Stimulated activated CD8-positive, alpha-beta memory T cell treated with anti-CD3 and anti-CD28 coated beads, Interleukin-7, amount 100 ng/mL, for 1 hour (primary cell): ENCODE measurements around the gene RGPD4.
"Not testable (repeated sequence)": the region's sequence is repeated elsewhere in the genome, so short reads cannot be mapped to it uniquely, and the experiment has no call there.

ENCODE experiments used
- DNase-seq, 2 donors: peaks; one replicate each; pipeline ENCODE4 v3.0.0-alpha.2; 2020; ENCODE audit warnings: low read depth in 2 of 2

RGPD4 gene

DNA sequence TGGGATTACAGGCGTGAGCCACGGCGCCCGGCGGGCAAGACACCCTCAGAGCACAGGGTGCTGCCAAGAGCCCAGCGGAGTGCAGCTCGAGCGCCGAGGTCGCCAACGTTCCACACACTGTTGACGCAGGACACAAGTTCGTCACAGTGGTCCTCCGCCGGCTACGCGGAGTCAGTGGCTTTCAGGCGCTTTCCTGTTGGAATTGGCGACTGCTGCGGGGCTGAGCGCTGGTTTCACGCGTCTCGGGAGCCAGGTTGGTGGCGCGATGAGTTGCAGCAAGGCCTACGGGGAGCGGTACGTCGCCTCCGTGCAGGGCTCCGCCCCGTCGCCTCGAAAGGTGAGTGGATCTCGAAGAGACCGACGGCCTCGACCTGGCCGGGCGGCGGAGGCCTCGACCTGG, at the start of gene RGPD4:
Gene RGPD4, plus strand, starts transcription at position 144 of the 400 bp plus-strand sequence. Its CDS starts 122 bp downstream, at position 266.
- DNase-seq, result not testable (repeated sequence)

DNA sequence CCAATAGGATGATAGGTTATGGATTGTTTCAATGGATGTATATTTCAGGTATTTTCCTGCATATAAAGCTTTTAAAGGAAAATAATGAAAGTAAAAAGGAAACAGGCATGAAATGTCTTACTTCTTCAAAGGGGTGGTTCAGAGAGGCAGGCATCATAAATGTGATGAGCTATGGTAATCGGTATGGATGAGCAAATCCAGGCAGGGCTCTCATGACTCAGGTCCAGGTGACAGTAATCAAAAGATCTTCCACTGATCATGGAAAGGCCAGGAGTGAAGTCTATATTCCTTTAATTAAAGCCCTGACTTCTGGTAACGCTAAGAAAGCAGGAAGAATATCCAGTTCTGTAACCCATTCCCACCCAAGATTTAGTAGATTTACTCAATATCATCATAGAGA, 48.7 kb upstream of the RGPD4 start:
- no peak for DNase-seq

GRCh38 chr2:107785756-107786155, 40.9 kb upstream of the RGPD4 start:
- no peak for DNase-seq

DNA sequence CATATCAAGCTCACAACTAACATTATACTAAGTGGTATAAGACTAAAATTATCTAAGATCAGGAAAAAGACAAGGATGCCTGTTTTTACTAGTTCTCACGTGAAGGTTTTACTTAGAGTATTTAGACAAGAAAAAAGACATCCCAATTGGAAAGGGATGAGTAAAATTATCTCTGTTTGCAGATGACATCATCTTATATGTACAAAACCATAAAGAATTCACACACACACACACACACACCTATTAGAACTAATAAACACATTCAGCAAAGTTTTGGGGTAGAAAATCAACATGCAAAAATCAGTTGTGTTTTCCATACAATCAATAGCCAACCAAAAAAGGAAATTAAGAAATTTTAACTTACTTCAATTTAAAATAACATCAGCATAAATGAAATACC, 35.9 kb upstream of the RGPD4 start:
- DNase-seq, result no peak

GRCh38 chr2:107801498-107801897, 25.2 kb upstream of the RGPD4 start:
- no peak for DNase-seq

GRCh38 chr2:107804608-107805498, 21.8 kb upstream of the RGPD4 start:
- DNase-seq, result no peak

DNA sequence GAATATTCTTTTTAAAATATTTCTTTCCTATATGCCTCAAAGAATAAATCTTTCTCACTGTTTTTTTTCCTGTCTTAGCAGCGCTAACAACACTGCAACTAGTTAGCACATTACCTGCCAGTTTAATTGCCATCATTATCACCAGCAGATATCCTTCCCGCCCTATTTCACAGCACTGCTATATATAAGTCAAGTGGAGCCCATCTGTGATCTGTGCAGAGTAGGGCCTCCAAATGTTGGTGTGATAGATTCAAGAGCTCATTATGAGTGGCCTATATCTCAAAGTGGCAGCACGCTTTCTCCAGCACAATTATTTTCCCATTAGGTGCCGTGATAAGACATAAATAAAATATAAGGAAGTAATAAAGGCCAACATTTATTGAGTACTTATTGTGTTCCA, 19.8 kb upstream of the RGPD4 start:
- no peak for DNase-seq

DNA sequence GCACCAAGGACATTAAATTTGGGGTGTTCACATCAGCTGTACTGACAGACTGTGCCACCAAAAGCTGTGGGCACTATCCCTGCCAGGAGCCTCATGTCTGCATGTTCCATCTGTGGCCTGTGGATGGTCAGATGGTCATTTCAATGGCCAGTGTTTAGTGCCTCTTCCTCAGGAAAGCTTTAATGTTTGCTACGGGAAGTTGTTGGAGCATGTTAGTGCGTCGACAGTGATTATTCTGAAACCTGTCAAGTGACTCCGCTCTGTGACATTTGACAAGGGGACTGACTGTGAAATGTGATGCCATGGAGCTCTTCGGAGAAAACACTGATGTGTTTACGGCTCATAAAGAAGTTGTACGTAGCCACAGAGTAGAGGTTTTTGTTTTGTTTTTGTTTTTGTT, 18.7 kb upstream of the RGPD4 start:
- no peak for DNase-seq

DNA sequence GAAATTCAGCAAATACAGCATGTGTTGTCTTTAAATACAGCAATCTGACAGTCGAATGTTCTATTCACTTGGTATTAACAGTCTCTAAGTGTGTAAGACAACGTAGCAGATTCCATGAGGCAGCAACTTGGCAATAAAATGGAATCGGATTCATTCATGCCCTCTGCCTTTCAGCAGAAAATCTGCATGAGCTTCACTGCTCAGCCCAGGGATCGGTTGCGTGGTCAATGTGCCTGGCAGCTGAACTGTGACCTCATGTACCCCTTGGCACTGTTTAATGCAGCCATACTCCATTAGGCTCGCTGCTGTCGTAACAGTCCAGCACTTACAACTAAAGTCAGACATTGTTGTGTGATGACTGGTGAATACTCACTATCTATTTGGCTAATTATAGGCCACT, 17.7 kb upstream of the RGPD4 start:
- no peak for DNase-seq

DNA sequence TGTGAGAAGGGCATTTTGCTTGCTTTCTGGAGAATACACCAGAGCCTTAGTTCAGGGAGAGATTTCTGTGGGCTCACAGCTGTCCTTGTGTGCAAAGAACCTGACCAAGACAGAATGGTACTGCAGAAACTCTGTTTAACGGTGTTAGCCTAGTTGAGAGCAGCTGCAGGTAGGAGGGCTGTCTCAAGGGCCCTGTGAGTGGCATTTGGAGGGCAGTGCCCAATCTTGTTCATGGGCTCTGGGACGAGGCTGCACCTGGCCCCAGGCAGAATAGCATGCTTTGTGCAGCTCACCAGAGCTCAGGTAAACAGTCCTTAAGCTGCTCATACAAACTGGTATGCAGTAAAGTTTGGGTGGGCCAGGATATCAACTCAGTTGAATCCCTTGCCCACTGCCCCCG, 16.9 kb upstream of the RGPD4 start:
- no peak for DNase-seq

GRCh38 chr2:107810734-107811133, 16.0 kb upstream of the RGPD4 start:
- DNase-seq, result no peak

DNA sequence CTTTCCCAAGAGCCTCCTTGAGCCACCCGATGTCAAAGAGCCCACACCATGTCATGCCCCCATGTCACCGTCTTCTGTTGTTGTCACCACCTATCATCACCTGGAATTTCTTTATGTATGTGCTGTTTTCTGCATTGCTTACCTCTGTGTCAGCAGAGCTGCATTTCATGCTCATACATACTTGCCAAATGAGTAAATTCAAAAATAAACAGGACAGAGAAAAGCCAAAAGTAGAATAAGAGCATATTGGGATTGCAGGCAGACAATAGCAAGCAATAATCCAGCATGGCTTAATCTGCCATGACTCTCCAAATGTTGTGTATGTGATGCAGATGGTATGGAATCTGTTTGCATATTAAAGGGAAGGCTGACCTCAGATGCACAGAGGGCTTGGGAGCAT, 15.3 kb upstream of the RGPD4 start:
- DNase-seq, result no peak

DNA sequence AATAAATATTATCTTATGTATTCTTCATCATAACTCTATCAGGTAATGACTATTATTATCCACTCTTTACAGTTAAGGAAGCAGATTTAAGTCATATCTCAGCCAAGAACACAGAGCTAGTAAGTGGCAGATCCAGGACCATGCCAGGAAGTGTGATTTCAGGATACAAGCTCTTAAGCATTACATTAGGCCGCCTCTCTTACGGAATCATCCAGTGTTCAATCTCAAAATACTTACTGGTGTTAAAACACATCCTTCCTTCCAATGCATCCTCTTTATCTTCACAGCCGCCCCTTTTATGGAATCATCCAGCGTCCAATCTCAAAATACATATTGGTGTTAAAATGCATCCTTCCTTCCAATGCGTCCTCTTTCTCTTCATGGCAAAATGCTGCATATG, 14.7 kb upstream of the RGPD4 start:
- DNase-seq, result no peak

GRCh38 chr2:107817378-107817777, 9.3 kb upstream of the RGPD4 start:
- no peak for DNase-seq

DNA sequence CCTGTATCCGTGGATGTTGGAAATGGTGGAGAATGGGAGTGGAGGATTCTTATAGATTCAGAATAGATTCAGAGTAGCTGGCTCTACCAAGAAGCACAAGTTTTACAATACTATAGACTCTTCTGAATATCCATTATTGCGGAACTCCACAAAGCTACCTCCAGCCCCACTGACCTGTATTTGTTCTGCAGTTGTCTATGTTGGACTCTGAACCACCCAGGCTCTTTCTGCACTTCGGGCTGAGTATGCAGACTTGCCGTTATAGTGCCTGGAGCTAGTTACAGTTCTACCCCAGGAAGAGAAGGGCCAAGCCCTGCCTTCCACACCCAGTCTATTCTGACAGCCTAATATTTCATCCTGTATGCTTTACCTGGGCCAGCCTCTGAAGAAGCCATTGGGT, 4.4 kb upstream of the RGPD4 start:
- DNase-seq, result no peak

DNA sequence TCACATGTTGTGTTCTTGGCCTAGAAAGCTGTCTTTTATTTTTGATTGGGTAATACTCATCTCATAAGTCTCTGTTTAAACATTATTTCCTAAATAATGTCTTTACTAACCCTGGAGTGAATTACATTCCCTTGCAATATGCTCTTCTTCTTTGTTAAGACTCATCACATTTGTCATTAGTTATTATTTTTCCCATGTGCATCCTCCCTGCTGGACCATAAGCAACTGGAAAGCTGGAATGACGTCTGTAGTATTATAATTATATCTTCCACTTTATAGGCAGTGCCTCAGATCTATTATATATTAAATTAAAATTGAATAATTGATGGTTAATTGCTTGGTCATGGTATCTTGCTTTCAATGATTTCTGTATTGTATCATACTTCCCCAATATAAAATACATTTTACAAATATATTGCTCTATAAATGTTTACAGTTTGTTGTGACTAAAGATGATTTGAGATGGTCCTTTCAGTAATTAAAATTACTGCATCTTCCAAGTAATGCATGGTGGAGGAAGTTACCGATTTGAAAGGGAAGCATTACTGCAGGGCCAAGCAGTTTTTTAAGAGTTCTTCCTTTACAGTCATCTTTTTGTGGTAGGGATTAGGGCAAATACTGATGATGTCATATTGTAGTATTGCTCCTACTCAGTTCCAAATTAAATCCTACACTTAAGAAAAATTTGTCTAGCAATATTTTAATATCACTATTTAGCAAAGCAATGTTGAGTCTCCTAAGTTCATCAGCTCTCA, 2.1 kb upstream of the RGPD4 start:
- DNase-seq, result no peak

DNA sequence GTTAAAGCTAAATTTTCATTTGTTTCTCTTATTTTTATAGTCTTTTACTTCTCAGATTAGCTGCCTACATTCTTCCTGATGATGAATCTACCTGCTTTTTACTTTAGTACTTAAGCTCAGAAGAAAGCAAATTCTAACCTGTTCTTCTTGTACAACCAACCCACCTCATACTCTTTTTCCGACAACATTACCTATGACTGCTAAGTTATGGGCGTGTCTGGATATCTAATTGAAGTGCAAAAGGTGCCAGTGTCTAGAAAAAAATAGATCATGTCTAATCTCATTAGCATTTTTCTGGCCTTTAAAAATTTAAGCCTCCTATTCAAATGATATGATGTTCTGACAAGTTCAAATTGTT, 1.5 kb upstream of the RGPD4 start:
- DNase-seq, result no peak

DNA sequence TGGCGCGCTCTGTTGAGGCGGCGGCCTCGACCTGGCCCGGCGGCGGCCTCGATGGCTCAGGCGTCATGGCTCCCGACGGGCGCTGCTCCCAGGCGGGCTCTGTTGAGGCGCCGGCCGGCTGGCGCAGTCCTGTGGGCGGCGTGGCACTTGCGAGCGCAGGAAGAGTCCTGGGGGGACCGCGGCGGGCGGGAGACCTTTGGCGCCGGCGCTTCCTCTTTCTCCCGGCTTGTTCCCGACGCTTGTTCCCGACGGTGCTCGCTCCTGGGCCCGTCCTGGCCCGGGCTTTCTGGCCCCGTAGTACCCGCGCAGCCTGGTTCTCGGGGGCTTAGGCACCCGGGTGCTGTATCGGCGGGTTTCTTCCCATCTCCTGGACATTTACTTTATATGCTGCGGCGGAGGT, 2.8 kb downstream of the RGPD4 start:
- DNase-seq, result not testable (repeated sequence)

DNA sequence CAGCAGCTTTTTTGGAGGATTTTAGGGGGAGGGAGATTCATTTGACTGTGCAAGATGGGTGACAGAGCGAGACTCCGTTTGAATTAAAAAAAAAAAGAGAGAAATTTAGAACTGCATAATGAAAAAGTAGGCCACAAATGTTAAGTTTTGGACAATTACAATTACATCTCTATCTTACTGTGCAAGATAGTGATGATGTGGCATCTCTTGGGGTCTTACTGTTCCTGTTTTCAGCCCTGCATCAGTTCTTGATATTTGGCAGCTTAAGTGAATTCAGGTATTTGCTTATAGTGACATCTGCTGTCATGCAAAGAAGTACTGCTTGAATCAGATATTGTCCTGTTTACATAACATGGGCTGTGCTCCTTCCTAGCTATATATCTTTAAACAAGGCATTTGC, 6.5 kb downstream of the RGPD4 start:
- not testable (repeated sequence) for DNase-seq

DNA sequence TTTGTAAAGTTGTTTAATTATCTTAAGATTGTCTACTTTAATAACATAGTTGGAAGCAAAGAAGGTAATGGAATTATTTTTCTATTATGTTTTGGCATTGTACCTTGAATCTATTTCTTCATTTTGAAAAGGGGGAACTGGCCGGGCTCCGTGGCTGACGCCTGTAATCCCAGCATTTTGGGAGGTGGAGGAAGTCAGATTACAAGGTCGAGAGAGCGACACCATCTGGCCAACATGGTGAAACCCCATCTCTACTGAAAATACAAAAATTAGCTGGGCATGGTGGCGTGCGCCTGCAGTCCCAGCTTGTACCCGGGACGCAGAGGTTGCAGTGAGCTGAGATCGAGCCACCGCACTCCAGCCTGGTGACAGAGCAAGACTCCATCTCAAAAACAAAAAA, 6.9 kb downstream of the RGPD4 start:
- not testable (repeated sequence) for DNase-seq

DNA sequence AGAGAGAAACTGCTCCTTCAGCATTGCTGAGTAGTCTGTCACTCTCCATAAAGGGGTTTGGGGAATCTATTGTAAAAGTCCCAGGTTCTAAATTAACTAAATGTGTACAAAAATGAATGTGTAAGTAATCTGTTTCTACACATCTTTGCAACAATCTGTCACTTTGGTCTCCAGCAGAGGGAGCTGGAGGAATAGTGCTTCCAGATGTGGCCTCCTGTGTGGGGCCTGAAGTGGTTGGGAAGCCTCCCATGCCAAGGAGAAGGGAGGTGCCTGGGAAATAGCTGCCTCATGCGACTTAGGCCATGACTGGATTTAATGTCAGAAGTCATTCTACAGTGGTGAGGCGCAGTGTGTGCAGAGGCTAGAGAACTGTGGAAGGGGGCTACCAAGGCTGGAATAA, 89.4 kb downstream of the RGPD4 start:
- not testable (repeated sequence) for DNase-seq

GRCh38 chr2:107916696-107917370, 90.1 kb downstream of the RGPD4 start:
- not testable (repeated sequence) for DNase-seq
